Iris pigment epithelial cell (primary cell): ENCODE measurements around the gene NDST3.
"Not testable (repeated sequence)": the region's sequence is repeated elsewhere in the genome, so short reads cannot be mapped to it uniquely, and the experiment has no call there.

Source experiments
- DNase-seq: peaks from one replicate; pipeline ENCODE4 v3.0.0-alpha.2; 2011; ENCODE audit warnings: low read depth

Gene NDST3

GRCh38 chr4:118273642-118274041 is 239.4 kb downstream of the NDST3 start:
- DNase-seq = no peak

- no peak for DNase-seq
Measured at GRCh38 chr4:118276580-118276979, 242.3 kb downstream of the NDST3 start.

DNA sequence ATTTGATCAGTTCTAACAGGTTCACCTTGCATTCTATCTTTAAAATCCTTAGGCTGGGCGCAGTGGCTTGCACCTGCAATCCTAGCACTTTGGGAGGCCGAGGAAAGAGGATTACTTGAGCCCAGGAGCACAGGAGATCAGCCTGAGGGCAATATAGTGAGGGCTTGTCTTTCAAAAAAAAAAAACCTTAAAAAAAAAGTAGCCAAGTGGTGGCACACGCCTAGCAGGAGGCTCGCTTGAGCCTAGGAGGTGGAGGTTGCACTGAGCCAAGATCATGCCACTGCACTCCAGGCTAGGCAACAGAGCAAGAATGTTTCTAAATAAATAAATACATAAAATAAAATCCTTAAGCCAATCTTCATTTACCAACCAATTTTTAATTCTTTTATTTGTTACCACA is 243.0 kb downstream of the NDST3 start:
- DNase-seq = no peak

DNA sequence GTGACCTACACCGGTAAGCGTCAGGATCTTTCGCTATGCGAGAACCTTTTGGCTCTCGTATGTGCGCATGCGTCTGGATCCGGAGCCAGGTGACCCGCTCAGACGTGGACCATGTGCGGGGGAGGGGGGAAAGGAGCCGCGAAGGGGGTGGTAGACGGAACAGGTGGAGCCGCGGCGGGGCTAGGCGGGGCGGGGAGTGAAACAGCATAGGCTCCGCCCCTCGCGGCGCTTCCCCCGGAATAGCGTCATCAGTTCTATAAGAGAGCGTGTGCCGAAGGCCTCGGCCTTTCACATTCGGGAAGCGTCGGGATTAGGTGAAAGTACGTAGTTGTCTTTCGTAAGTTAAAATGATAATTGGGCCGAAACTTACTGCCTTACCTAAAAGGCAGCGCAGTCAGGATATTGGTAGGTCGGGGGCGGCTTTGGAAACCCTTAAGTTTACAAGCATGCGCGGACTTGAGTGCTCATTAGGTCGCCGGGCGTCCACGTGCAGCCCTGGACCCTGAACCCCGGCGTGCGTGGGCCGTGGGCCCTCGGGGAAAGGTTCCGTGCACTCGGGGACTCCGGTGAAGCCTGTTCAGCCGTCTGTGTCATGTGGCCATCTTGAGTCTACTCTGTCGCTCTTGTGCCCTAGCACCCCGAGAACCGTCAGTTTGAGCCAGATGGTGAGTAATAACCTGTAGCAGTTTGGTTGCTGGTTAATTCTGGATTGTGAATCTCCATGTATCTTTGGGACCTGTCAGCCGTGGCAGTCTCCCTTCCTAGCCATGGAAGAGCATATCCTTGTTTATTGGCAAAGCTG is 244.4 kb downstream of the NDST3 start:
- DNase-seq = peak; percentile 93

GRCh38 chr4:118279328-118279727 is 245.0 kb downstream of the NDST3 start:
- peak; percentile 12 for DNase-seq

- peak; percentile 9 for DNase-seq
Measured at GRCh38 chr4:118279920-118280432, 245.7 kb downstream of the NDST3 start.

GRCh38 chr4:118280501-118281218 is 246.4 kb downstream of the NDST3 start:
- peak; percentile 85 for DNase-seq

GRCh38 chr4:118281611-118282442 is 247.5 kb downstream of the NDST3 start:
- DNase-seq = peak; percentile 71

GRCh38 chr4:118282692-118283091 is 248.4 kb downstream of the NDST3 start:
- DNase-seq = peak; percentile 89

DNA sequence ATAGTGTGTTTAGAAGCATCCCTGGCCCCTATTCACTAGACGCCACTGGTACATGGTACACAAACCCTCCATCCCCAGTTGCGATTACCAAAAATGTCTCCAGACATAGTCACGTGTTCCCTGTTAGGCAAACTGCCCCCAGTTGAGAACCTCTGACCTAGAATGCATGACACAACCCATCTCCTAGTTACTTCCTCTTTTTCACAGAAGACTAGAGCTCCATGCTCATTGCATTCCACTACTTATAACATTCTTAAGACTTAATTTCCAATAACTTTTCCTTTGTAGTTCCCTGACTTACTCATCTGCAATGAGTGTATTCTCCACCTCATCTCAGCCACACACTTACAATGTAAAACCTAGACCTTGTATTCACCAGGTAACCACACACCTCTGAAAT is 249.9 kb downstream of the NDST3 start:
- DNase-seq = no peak

DNA sequence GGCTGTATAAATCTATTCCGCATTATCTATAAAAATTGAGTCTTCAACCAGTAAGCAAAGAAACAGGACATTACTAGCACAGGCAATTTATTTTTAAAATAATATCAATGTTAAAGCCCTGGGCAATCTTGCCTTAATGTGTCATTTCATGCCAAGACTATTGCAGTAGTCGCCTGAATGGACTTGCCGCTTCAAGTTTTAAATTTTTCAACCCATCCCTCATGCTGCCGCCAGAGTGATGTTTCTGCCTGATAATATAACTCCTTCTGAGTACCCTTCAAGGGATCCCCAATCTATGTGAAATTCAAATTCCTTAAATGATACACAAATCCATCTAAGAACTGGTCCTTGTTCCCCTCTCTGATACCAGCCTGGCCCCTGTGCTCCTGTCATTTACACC is 251.6 kb downstream of the NDST3 start:
- no peak for DNase-seq

- DNase-seq = no peak
Measured at GRCh38 chr4:118286685-118287084, 252.4 kb downstream of the NDST3 start.

DNA sequence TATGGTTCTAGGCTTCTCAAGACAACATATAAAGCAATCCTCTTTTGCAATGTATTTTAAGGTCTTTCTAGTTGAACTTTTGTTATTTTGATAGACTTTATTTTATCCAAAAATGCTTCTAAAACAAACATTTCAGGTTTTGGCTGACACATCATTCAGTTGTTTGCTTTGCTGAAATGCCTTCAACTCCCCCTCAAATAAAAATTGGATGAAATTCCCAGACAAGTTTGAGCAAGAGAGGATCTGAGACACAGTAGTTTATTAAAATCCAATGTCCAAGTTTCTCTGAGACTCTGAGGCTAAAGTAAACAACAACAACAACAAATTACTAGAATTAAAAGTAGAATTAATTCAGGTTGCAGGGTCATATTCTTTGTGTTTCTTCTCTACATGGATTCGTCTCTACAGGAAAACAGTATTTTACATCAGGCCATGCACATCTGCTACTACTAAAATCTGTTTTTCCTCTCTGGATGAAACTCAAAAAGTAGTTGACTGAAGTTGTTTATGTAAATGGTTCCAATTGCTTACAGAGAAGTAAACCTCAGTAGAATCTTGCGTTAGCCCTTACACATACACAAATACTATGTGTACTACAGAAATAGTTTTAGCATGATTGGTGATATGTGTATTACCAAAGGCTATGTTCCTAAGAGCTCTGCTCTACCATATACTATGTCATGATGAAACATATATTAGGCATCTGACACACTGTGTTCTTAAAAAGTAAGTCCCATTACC is 253.6 kb downstream of the NDST3 start:
- DNase-seq = peak; percentile 93

DNA sequence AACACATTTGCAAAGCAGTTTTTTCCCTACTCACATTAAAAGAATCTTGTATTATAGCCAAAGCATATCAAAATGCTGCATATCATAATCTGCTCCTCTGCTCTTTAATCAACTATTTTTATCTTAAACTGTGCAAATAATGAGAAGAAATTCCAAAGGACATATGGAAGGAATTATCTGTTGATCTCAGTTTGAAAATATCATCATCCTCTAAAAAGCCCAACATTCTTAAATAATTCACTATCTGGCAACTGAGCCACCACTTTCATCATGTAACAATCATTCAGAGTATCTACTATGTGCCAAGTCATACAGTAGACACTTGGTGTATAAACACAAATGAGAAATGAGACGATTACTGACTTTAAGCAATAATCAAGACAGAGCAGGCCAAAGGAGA is 255.5 kb downstream of the NDST3 start:
- DNase-seq = peak; percentile 93

DNA sequence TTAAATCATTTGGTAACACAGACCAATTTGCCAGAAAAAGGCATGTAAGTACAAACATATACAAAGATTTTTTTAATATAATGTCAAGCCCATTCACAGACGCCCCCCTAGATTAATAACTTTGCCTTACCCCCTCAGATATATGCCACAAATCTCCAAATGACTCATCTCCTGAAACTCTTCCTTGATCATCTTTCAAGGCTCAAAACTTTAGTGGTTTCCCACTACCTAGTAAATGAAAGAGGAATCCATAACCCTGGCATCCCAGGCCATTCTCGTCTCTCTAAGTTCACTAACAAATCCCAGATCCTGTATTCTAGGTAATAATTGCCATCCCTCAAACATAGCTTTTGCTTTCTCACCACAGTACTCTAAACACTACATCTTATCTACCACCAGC is 256.7 kb downstream of the NDST3 start:
- peak; percentile 56 for DNase-seq

DNA sequence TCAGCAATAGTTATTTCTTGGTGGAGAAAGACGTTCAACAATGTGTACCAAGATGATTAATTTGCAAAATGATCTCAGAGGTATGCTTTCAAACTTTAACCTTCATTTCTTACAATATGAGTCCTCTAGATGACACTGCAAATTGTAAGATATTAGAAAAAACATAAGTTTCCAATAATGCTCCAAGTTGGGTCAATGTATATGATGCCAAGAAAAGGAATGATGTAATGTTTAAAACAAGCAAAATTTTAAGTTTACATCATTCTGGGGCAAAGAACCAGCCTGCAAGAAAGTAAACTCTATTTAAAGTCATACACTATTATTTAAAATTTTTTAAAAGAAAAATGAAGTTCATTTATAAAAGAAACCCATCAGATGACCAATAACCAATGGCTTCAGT is 262.4 kb downstream of the NDST3 start:
- no peak for DNase-seq

DNA sequence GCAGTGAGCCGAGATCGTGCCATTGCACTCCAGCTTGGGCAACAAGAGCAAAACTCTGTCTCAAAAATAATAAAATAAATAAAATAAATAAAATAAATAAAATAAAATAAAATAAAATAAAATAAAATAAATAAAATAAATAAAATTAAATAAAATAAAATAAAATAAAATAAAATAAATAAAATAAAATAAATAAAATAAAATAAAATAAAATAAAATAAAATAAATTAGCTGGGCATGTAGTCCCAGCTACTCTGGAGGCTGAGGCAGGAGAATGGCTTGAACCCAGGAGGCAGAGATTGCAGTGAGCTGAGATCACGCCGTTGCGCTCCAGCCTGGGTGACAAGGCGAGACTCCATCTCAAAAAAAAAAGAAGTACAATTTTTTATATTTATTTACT is 265.3 kb downstream of the NDST3 start:
- DNase-seq = not testable (repeated sequence)

DNA sequence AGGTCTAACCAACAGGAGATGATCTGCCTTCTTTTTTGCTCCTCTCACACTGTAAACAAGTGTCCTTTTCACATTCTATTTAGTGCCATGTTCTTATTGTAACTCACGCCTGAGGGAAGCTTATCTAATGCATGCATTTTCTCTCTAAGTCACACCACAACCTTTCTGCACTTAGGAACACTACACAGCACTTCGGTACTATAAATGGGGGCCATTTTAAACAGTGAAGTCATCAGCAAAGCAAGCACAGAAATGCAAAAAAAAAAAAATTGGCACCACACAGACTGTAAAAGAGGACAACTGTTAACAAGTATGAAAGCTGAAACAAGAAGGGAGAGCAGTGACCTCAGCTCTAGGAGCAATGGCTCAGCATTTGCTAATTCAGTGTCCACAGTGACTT is 273.4 kb downstream of the NDST3 start:
- no peak for DNase-seq
